H1 (cell line): Measurements from ENCODE around the gene PANX2. TPM values are rescaled to one million over a fixed set of nuclear protein-coding genes. Genes with fewer than 3 reads are reported as not detected.
"Not testable (repeated sequence)": the region's sequence is repeated elsewhere in the genome, so short reads cannot be mapped to it uniquely, and the experiment has no call there.

Source experiments
- CTCF ChIA-PET: fragments of 300-600 bp; sonication (Branson Sonifier 250); formaldehyde crosslinking; loops from one replicate; lab custom pipeline; 2021; ENCODE audit not compliant: partially characterized antibody; lab: Charles Lee
- POLR2A ChIA-PET: fragments of 300-600 bp; sonication (Branson Sonifier 250); formaldehyde crosslinking; loops from one replicate; lab custom pipeline; 2021; ENCODE audit warnings: inconsistent platforms; ENCODE audit not compliant: partially characterized antibody; lab: Charles Lee
- DNase-seq, 2 experiments: peaks; one replicate each; pipeline versions ENCODE4 v3.0.0 to v3.0.0-alpha.2; 2010 to 2022; ENCODE audit warnings: low spot score in 2 of 2, low read depth in 1 of 2, mixed read lengths in 1 of 2
- FAIRE-seq: peaks from 2 replicates; lab custom pipeline; 2011; peaks lifted over from hg19 to GRCh38; lab: Jason Lieb, UNC
- H2AFZ ChIP-seq: 2 replicates; pipeline ENCODE4 v1.8.1; 2012; ENCODE audit warnings: low read length, inconsistent platforms
- H2AK5ac ChIP-seq: 2 replicates; pipeline ENCODE4 v1.6.1; 2013; ENCODE audit warnings: low read depth, low read length
- H2BK120ac ChIP-seq: replicated peaks from 2 replicates; pipeline ENCODE3; 2013; ENCODE audit warnings: low read depth, low read length, inconsistent platforms
- H2BK12ac ChIP-seq: 2 replicates; pipeline ENCODE4 v1.6.1; 2013; ENCODE audit warnings: low read depth, low read length
- H2BK15ac ChIP-seq: 2 replicates; pipeline ENCODE4 v1.6.1; 2013; ENCODE audit warnings: low read length
- H2BK20ac ChIP-seq: 2 replicates; pipeline ENCODE4 v1.6.1; 2013; ENCODE audit warnings: low read length
- H2BK5ac ChIP-seq: 2 replicates; pipeline ENCODE4 v1.6.1; 2013; ENCODE audit warnings: low read depth, low read length
- H3K14ac ChIP-seq: 2 replicates; pipeline ENCODE4 v1.6.1; 2013; ENCODE audit warnings: inconsistent platforms; ENCODE audit not compliant: insufficient read length
- H3K18ac ChIP-seq: 2 replicates; pipeline ENCODE4 v1.6.1; 2013; ENCODE audit warnings: low read length; ENCODE audit errors: extremely low read depth
- H3K23ac ChIP-seq: 2 replicates; pipeline ENCODE4 v1.6.1; 2013; ENCODE audit warnings: inconsistent platforms; ENCODE audit not compliant: insufficient read length
- H3K23me2 ChIP-seq: 2 replicates; pipeline ENCODE4 v1.6.1; 2013; ENCODE audit warnings: low read depth, low read length
- H3K27ac ChIP-seq: 2 replicates; pipeline ENCODE4 v1.6.1; 2011; ENCODE audit warnings: low read depth, low read length, inconsistent platforms
- H3K27me3 ChIP-seq, 4 experiments: replicated peaks in 1 of 4; 1 replicate in 1 of 4; 2 replicates in 3 of 4; pipeline versions ENCODE4 v1.6.1 to v1.8.1; 2011 to 2013; ENCODE audit warnings: low read length in 3 of 4, mild to moderate bottlenecking in 3 of 4, inconsistent platforms in 2 of 4, mixed read lengths in 2 of 4, moderate library complexity in 1 of 4; ENCODE audit not compliant: control insufficient read depth in 3 of 4, insufficient read depth in 3 of 4; ENCODE audit errors: extremely low read depth in 1 of 4
- H3K36me3 ChIP-seq, 4 experiments: 2 replicates each; pipeline versions ENCODE4 v1.6.1 to v1.8.1; 2011 to 2013; ENCODE audit warnings: mild to moderate bottlenecking in 4 of 4, low read length in 3 of 4, moderate library complexity in 2 of 4, control low read depth in 1 of 4, inconsistent platforms in 1 of 4; ENCODE audit not compliant: insufficient read depth in 4 of 4, control insufficient read depth in 2 of 4
- H3K4ac ChIP-seq: replicated peaks from 2 replicates; pipeline ENCODE3; 2013; ENCODE audit warnings: low read length, low read depth, mixed read lengths, inconsistent platforms; ENCODE audit not compliant: insufficient read length
- H3K4me1 ChIP-seq, 4 experiments: replicated peaks in 1 of 4; 1 replicate in 1 of 4; 2 replicates in 3 of 4; pipeline versions ENCODE4 v1.6.1 to v1.8.1; 2011 to 2013; ENCODE audit warnings: low read length in 3 of 4, inconsistent platforms in 2 of 4, mixed read lengths in 1 of 4; ENCODE audit not compliant: insufficient read depth in 4 of 4, control insufficient read depth in 3 of 4
- H3K4me2 ChIP-seq, 2 experiments: 2 replicates each; pipeline versions ENCODE4 v1.6.1 to v1.8.1; 2011 to 2013; ENCODE audit warnings: low read depth in 2 of 2, low read length in 2 of 2, control low read depth in 1 of 2, inconsistent platforms in 1 of 2, mild to moderate bottlenecking in 1 of 2; ENCODE audit not compliant: insufficient read depth in 1 of 2
- H3K4me3 ChIP-seq, 4 experiments: fragments of 200-600, 300-600 bp in 1 of 4; sonication (generic), shearing (Covaris generic), sonication (Bioruptor Twin) in 1 of 4; 2 replicates each; pipeline versions ENCODE4 v1.5.1 to v1.8.1; 2011 to 2016; ENCODE audit warnings: low read length in 4 of 4, low read depth in 3 of 4, control low read depth in 2 of 4, inconsistent platforms in 2 of 4, mild to moderate bottlenecking in 2 of 4, mixed read lengths in 1 of 4, moderate library complexity in 1 of 4; ENCODE audit not compliant: insufficient read depth in 2 of 4; ENCODE audit errors: extremely low read depth in 1 of 4
- H3K56ac ChIP-seq: replicated peaks from 2 replicates; pipeline ENCODE3; 2013; ENCODE audit warnings: low read depth, mild to moderate bottlenecking, mixed read lengths, low read length, inconsistent platforms; ENCODE audit not compliant: insufficient read length
- H3K79me1 ChIP-seq: 2 replicates; pipeline ENCODE4 v1.6.1; 2013; ENCODE audit warnings: low read depth, low read length, control low read depth
- H3K79me2 ChIP-seq, 2 experiments: 2 replicates each; pipeline versions ENCODE4 v1.6.1 to v1.8.1; 2012 to 2013; ENCODE audit warnings: low read length in 2 of 2, mild to moderate bottlenecking in 2 of 2, inconsistent platforms in 1 of 2; ENCODE audit not compliant: insufficient read depth in 2 of 2, control insufficient read depth in 1 of 2
- H3K9ac ChIP-seq, 4 experiments: replicated peaks in 1 of 4; 1 replicate in 1 of 4; 2 replicates in 3 of 4; pipeline versions ENCODE4 v1.6.1 to v1.8.1; 2011 to 2013; ENCODE audit warnings: low read depth in 3 of 4, low read length in 3 of 4, control low read depth in 2 of 4, mild to moderate bottlenecking in 2 of 4, moderate library complexity in 2 of 4, inconsistent platforms in 1 of 4; ENCODE audit errors: extremely low read depth in 1 of 4
- H3K9me3 ChIP-seq, 2 experiments: 2 replicates each; pipeline versions ENCODE4 v1.6.1 to v1.8.1; 2012 to 2013; ENCODE audit warnings: mild to moderate bottlenecking in 2 of 2, moderate library complexity in 2 of 2, control low read depth in 1 of 2, inconsistent platforms in 1 of 2, low read depth in 1 of 2, low read length in 1 of 2, mixed read lengths in 1 of 2; ENCODE audit not compliant: insufficient read depth in 2 of 2
- H4K20me1 ChIP-seq, 2 experiments: replicated peaks in 1 of 2; 2 replicates each; pipeline versions ENCODE3 to v1.8.1; 2011 to 2013; ENCODE audit warnings: inconsistent platforms in 2 of 2, low read length in 2 of 2, mild to moderate bottlenecking in 1 of 2; ENCODE audit not compliant: insufficient read depth in 2 of 2, control insufficient read depth in 1 of 2
- H4K5ac ChIP-seq: 2 replicates; pipeline ENCODE4 v1.6.1; 2013; ENCODE audit warnings: low read length, low read depth, mixed read lengths, inconsistent platforms; ENCODE audit not compliant: insufficient read length
- H4K8ac ChIP-seq: 2 replicates; pipeline ENCODE4 v1.8.0; 2013; ENCODE audit warnings: mild to moderate bottlenecking, moderate library complexity, low read length, inconsistent platforms; ENCODE audit not compliant: insufficient read depth; ENCODE audit errors: extremely low read depth
- H4K91ac ChIP-seq: replicated peaks from 2 replicates; pipeline ENCODE3; 2013; ENCODE audit warnings: low read length, mixed read lengths, inconsistent platforms; ENCODE audit not compliant: insufficient read length
- CBX5 ChIP-seq: fragments of 300-800, 300-1000 bp; sonication (generic); IDR thresholded peaks from 2 replicates; pipeline ENCODE4 v1.7.1; 2016; ENCODE audit warnings: antibody characterized with exemption, low read length, low read depth
- CREB1 ChIP-seq: IDR thresholded peaks from 2 replicates; pipeline ENCODE4 v1.6.1; 2012; ENCODE audit warnings: inconsistent platforms
- WGBS, 2 experiments: shearing (Covaris generic) in 1 of 2; methylation state at CpG; one replicate each; pipeline versions ENCODE4 v1.1.6 to v1.1.7; 2013 to 2015; ENCODE audit warnings: low lambda C conversion rate in 2 of 2, mixed read lengths in 2 of 2, inconsistent platforms in 1 of 2, low coverage in 1 of 2, missing lambda C conversion rate in 1 of 2; ENCODE audit not compliant: insufficient replicate concordance in 2 of 2, insufficient coverage in 1 of 2, insufficient read length in 1 of 2; ENCODE audit errors: extremely low coverage in 1 of 2, missing lambda C conversion rate in 1 of 2; 5-methylcytosine and 5-hydroxymethylcytosine counted together
- polyA plus RNA-seq, 7 experiments: library from polyadenylated mRNA; depleted of rRNA in 3 of 7; stranded (reverse) in 5 of 7; unstranded in 2 of 7; fragments of >200 nt in 5 of 7; fragments of 200-250 nt in 2 of 7; gene quantifications; 1 replicate in 5 of 7; 2 replicates in 1 of 7; 4 replicates in 1 of 7; pipeline versions ENCODE4 v1.2.1 to v1.2.3, GENCODE V29; 2011 to 2013; ENCODE audit warnings: missing spikeins in 2 of 7, mixed read lengths in 2 of 7
- total RNA-seq: library from RNA; stranded (reverse); fragmentation: NEBNext Ultra II Directional; extraction: Animal tissue kit (Norgen Biotek cat#: 25700); gene quantifications from 2 replicates; pipeline ENCODE4 v1.2.1, GENCODE V29; 2021

PANX2 gene
- total and polyA plus RNA-seq, 2 of the 8 experiments (the other 6 are each of a cell fraction or from before 2014, with no cell fraction given): 3.5 to 5.0 TPM

DNA sequence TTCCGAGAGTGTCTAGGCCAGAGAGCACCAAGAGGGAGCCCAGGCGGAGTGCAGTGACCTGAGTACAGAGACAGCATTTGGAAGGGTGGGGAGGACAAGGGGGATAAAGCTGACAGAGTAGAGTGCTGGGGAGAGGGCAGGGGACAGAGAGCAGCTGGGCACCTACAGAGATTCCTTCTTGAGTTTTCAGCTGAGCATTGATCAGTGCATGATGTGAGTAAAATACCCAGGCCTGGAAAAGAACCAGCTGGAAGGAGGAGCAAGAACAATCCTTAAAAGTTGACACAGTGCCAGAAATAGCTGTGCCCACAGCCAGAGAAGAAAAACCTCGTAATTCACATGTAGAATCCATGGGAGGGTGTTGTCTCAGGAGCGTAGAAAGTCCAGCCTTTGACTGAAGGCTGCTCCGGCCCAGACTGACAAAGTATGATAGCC is 33.9 kb upstream of the PANX2 start:
- Histone ChIP-seq H3K56ac (no peak overlapping the region), H2AK5ac (no peak overlapping the region), H3K4me2 (no peak overlapping the region), H2BK20ac (no peak overlapping the region), H3K18ac (no peak overlapping the region), H3K79me1 (no peaks in the 10 kb centered on the region), H3K36me3 (no peaks in the 10 kb centered on the region), H3K4me3 (no peak overlapping the region), H3K9ac (no peak overlapping the region), H3K9me3 (no peaks in the 10 kb centered on the region), H3K27ac (no peak overlapping the region), H4K91ac (no peak overlapping the region), H4K8ac (no peak overlapping the region), H2BK120ac (no peak overlapping the region), H2BK5ac (no peak overlapping the region), H3K4me1 (no peaks in the 10 kb centered on the region), H4K5ac (no peak overlapping the region), H3K14ac (no peak overlapping the region), H2AFZ (0 out of 2 replicates have a peak overlapping the region, but pooled peaks have one; percentile 8), H3K79me2 (no peaks in the 10 kb centered on the region), H3K23ac (no peak overlapping the region), H4K20me1 (no peaks in the 10 kb centered on the region), H3K4ac (no peak overlapping the region), H3K27me3 (no peaks in the 10 kb centered on the region), H3K23me2 (no peaks in the 10 kb centered on the region), H2BK15ac (no peak overlapping the region), H2BK12ac (no peak overlapping the region)
- POLR2A ChIA-PET: no interaction called here
- CTCF ChIA-PET: interaction anchor here (0.8 to 1.4 kb wide), 4 partner anchors 12 to 74 kb away, joined by 3 to 5 read pairs (median 4); no protein-coding TSS in a partner anchor
- no peak for DNase-seq
- 83% methylated on average over 5 of the region's 5 CpGs; no CpG with 5 or more reads in 1 of the 2 experiments for WGBS, 2 experiments
- FAIRE-seq: no peak
- TF ChIP-seq CREB1: no peak
- no peak for TF ChIP-seq CBX5

DNA sequence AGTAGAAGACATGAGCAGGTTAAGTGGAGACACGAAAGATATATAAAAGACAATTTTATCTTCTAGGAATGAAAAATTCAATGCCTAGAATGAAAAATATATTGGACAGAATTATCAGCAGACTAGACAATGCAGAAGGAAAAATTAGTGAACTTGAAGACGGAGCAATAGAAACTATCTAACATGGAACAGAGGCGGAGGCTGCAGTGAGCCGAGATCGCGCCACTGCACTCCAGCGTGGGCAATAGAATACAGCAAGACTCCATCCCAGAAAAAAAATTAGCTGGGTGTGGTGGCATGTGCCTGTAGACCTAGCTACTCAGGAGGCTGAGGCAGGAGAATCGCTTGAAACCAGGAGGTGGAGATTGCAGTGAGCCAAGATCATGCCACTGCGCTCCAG is 33.3 kb upstream of the PANX2 start:
- H2BK15ac ChIP-seq, H4K8ac ChIP-seq, H3K9ac ChIP-seq, H3K4me1 ChIP-seq, H2AK5ac ChIP-seq, H4K5ac ChIP-seq, H3K27ac ChIP-seq, FAIRE-seq, H3K79me1 ChIP-seq, H3K18ac ChIP-seq, H2BK20ac ChIP-seq, H3K79me2 ChIP-seq, H3K27me3 ChIP-seq, H2BK5ac ChIP-seq, H3K9me3 ChIP-seq, H2AFZ ChIP-seq, H3K4me2 ChIP-seq, H3K36me3 ChIP-seq, H2BK12ac ChIP-seq, H3K4me3 ChIP-seq, DNase-seq, H4K20me1 ChIP-seq, H3K23me2 ChIP-seq, H3K14ac ChIP-seq, H3K4ac ChIP-seq, POLR2A ChIA-PET, H3K23ac ChIP-seq, H4K91ac ChIP-seq, H3K56ac ChIP-seq, H2BK120ac ChIP-seq: not testable (repeated sequence)
- WGBS, 2 experiments: 94% methylated on average over 9 of the region's 9 CpGs; no CpG with 5 or more reads in 1 of the 2 experiments
- CTCF ChIA-PET: interaction anchor here (1.0 to 1.4 kb wide), 2 partner anchors 11 to 13 kb away, joined by 3 to 5 read pairs; no protein-coding TSS in a partner anchor
